Kasumi-1 (cell line): Measurements from ENCODE around the gene CACNB3.
A peak's percentile ranks its signal among the peaks of the same experiment; 100 is the strongest.
"Not testable (repeated sequence)": the region's sequence is repeated elsewhere in the genome, so short reads cannot be mapped to it uniquely, and the experiment has no call there.

Experiments
- DNase-seq, 2 experiments: peaks; one replicate each; lab custom pipeline; 2025; lab: John Stamatoyannopoulos, UW

CACNB3 gene

GRCh38 chr12:48854932-48855331 lies 36.6 kb downstream of the CACNB3 start:
- not testable (repeated sequence) for DNase-seq

GRCh38 chr12:48856379-48856778 lies 38.1 kb downstream of the CACNB3 start:
- no peak for DNase-seq

GRCh38 chr12:48857278-48857994 lies 39.1 kb downstream of the CACNB3 start:
- DNase-seq, result no peak

- DNase-seq, result no peak
Measured at GRCh38 chr12:48858043-48858442, 39.7 kb downstream of the CACNB3 start.

GRCh38 chr12:48859607-48860006 lies 41.3 kb downstream of the CACNB3 start:
- no peak for DNase-seq

- DNase-seq, result not testable (repeated sequence)
Measured at GRCh38 chr12:48860236-48860635, 41.9 kb downstream of the CACNB3 start.

- no peak for DNase-seq
Measured at GRCh38 chr12:48861111-48861510, 42.8 kb downstream of the CACNB3 start.

- DNase-seq, result no peak
Measured at GRCh38 chr12:48862760-48863159, 44.5 kb downstream of the CACNB3 start.

GRCh38 chr12:48863291-48863690 lies 45.0 kb downstream of the CACNB3 start:
- DNase-seq, result no peak

GRCh38 chr12:48865281-48866051 lies 47.2 kb downstream of the CACNB3 start, which contains the start of gene RND1:
Gene RND1 (minus strand): TSS chr12:48865870. CDS start chr12:48865767, 103 bp downstream.
- DNase-seq, result peak; percentile 91 to 92

GRCh38 chr12:48866052-48866711 lies 47.9 kb downstream of the CACNB3 start:
- DNase-seq, result no peak

- no peak for DNase-seq
Measured at GRCh38 chr12:48868451-48868850, 50.2 kb downstream of the CACNB3 start.

GRCh38 chr12:48869191-48869590 lies 50.9 kb downstream of the CACNB3 start:
- no peak for DNase-seq

GRCh38 chr12:48873096-48873495 lies 54.8 kb downstream of the CACNB3 start:
- no peak for DNase-seq

GRCh38 chr12:48873534-48873933 lies 55.2 kb downstream of the CACNB3 start:
- DNase-seq, result not testable (repeated sequence)

- DNase-seq, result no peak
Measured at GRCh38 chr12:48875944-48876515, 57.7 kb downstream of the CACNB3 start.
